A549 (cell line): Measurements from ENCODE around the gene BCAP29. TPM values are rescaled to one million over a fixed set of nuclear protein-coding genes. Genes with fewer than 3 reads are reported as not detected.
A peak's percentile ranks its signal among the peaks of the same experiment; 100 is the strongest.

Experiments used
- ATAC-seq, 2 experiments: fragments of 200-7000 bp in 1 of 2; fragments of >200 bp in 1 of 2; cut with Nextera tagmentation in 1 of 2; cut with Tn5 transposase in 1 of 2; 3 replicates each; pipeline versions ENCODE4 v1.8.0 to v1.9.1; 2018 to 2020; ENCODE audit warnings: mild to moderate bottlenecking in 1 of 2, moderate library complexity in 1 of 2
- CTCF ChIA-PET: fragments of 300-600 bp; sonication (Branson Sonifier 250); formaldehyde crosslinking; extraction: SDS; loops from one replicate; lab custom pipeline; 2021; ENCODE audit warnings: antibody characterized with exemption, inconsistent platforms; lab: Yijun Ruan, JAX
- POLR2A ChIA-PET: fragments of 350-600 bp; formaldehyde crosslinking; extraction: SDS; loops from one replicate; lab custom pipeline; 2021; ENCODE audit warnings: antibody characterized with exemption, inconsistent platforms; lab: Yijun Ruan, JAX
- DNase-seq, 2 experiments: peaks; one replicate each; pipeline versions ENCODE4 v3.0.0 to v3.0.0-alpha.2; 2011 to 2016; ENCODE audit warnings: low read depth in 1 of 2, low spot score in 1 of 2
- FAIRE-seq: peaks from 2 replicates; lab custom pipeline; 2011; peaks lifted over from hg19 to GRCh38; lab: Jason Lieb, UNC
- H3K27ac ChIP-seq, 2 experiments: fragments of >200 bp; sonication (Bioruptor Twin); formaldehyde crosslinking; 3 replicates each; pipeline ENCODE4 v1.5.1; 2016 to 2017
- H3K4me1 ChIP-seq: fragments of >200 bp; sonication (Bioruptor Twin); formaldehyde crosslinking; 3 replicates; pipeline ENCODE4 v1.6.1; 2016
- H3K4me2 ChIP-seq: fragments of >200 bp; sonication (Bioruptor Twin); formaldehyde crosslinking; 3 replicates; pipeline ENCODE4 v1.6.1; 2016
- H3K4me3 ChIP-seq: fragments of >200 bp; sonication (Bioruptor Twin); formaldehyde crosslinking; 3 replicates; pipeline ENCODE4 v1.5.1; 2016
- H3K9me3 ChIP-seq: fragments of >200 bp; sonication (Bioruptor Twin); formaldehyde crosslinking; 3 replicates; pipeline ENCODE4 v1.6.1; 2016
- ATOH8 ChIP-seq: fragments of 250-450 bp; sonication (Bioruptor Pico); IDR thresholded peaks from 2 replicates; pipeline ENCODE4 v1.5.0; 2020; ENCODE audit warnings: low read depth, mild to moderate bottlenecking, moderate library complexity
- BCL3 ChIP-seq: fragments of >200 bp; sonication (Bioruptor Twin); formaldehyde crosslinking; IDR thresholded peaks from 3 replicates; pipeline ENCODE4 v1.6.1; 2016
- BHLHE40 ChIP-seq: IDR thresholded peaks from 2 replicates; pipeline ENCODE4 v1.6.1; 2012; ENCODE audit warnings: low read depth, low read length, inconsistent platforms
- CHD4 ChIP-seq: fragments of 200-600 bp; sonication (generic); IDR thresholded peaks from 2 replicates; pipeline ENCODE4 v1.6.1; 2016; ENCODE audit warnings: antibody characterized with exemption, mild to moderate bottlenecking, borderline replicate concordance
- EHF ChIP-seq: fragments of 250-450 bp; sonication (Bioruptor Pico); IDR thresholded peaks from 2 replicates; pipeline ENCODE4 v1.5.0; 2020; ENCODE audit warnings: mild to moderate bottlenecking
- FOSL2 ChIP-seq, 2 experiments: fragments of 450-650 bp in 1 of 2; fragments of >200 bp in 1 of 2; sonication (Bioruptor Twin) in 1 of 2; formaldehyde crosslinking; IDR thresholded peaks; 2 replicates each; pipeline versions ENCODE4 v1.5.0 to v1.6.1; 2016 to 2020; ENCODE audit warnings: mild to moderate bottlenecking in 1 of 2, moderate library complexity in 1 of 2
- GATA3 ChIP-seq: IDR thresholded peaks from 2 replicates; pipeline ENCODE4 v1.6.1; 2012; ENCODE audit warnings: borderline replicate concordance
- HOXB13 ChIP-seq: fragments of 250-450 bp; sonication (Bioruptor Pico); IDR thresholded peaks from 2 replicates; pipeline ENCODE4 v1.5.0; 2020; ENCODE audit warnings: low read depth, mild to moderate bottlenecking, moderate library complexity
- NR3C1 ChIP-seq: fragments of >200 bp; sonication (Bioruptor Twin); formaldehyde crosslinking; IDR thresholded peaks from 3 replicates; pipeline ENCODE4 v1.6.1; 2017
- PBX3 ChIP-seq: IDR thresholded peaks from 2 replicates; pipeline ENCODE4 v1.6.1; 2012
- RCOR1 ChIP-seq: fragments of 150-350 bp; IDR thresholded peaks from 2 replicates; pipeline ENCODE4 v1.6.1; 2014; ENCODE audit warnings: antibody characterized with exemption, low read length, low read depth
- RFX5 ChIP-seq: fragments of 450-650 bp; IDR thresholded peaks from 2 replicates; pipeline ENCODE4 v1.7.1; 2014; ENCODE audit warnings: antibody characterized with exemption, mild to moderate bottlenecking, moderate library complexity
- RNF2 ChIP-seq: fragments of 200-600 bp; sonication (generic); IDR thresholded peaks from 2 replicates; pipeline ENCODE4 v1.6.1; 2016; ENCODE audit warnings: low read depth, mild to moderate bottlenecking, antibody characterized with exemption, moderate library complexity, borderline replicate concordance
- SMC3 ChIP-seq: fragments of >200 bp; sonication (Bioruptor Twin); formaldehyde crosslinking; IDR thresholded peaks from 3 replicates; pipeline ENCODE4 v1.6.1; 2018; ENCODE audit warnings: inconsistent platforms
- TFCP2L1 ChIP-seq: fragments of 250-450 bp; sonication (Bioruptor Pico); IDR thresholded peaks from 2 replicates; pipeline ENCODE4 v1.5.0; 2021; ENCODE audit warnings: mild to moderate bottlenecking
- USF2 ChIP-seq: fragments of 450-650 bp; IDR thresholded peaks from 2 replicates; pipeline ENCODE4 v1.6.1; 2014; ENCODE audit warnings: antibody characterized with exemption
- ZSCAN20 ChIP-seq: fragments of 250-450 bp; sonication (Bioruptor Pico); IDR thresholded peaks from 2 replicates; pipeline ENCODE4 v1.8.0; 2022; ENCODE audit warnings: mild to moderate bottlenecking, moderate library complexity
- WGBS: methylation state at CpG from one replicate; pipeline ENCODE4 v1.1.6; 2017; ENCODE audit errors: missing lambda C conversion rate; 5-methylcytosine and 5-hydroxymethylcytosine counted together
- polyA plus RNA-seq, 4 experiments: library from polyadenylated mRNA; depleted of rRNA in 3 of 4; stranded (reverse); fragments of >200 nt; fragmentation: RNase III in 1 of 4; extraction: RNeasy Plus Mini Kit Qiagen cat#74134 plus additional on column Dnase treatment in 1 of 4; gene quantifications; 2 replicates in 3 of 4; 3 replicates in 1 of 4; pipeline ENCODE4 v1.2.3, GENCODE V29; 2011 to 2017
- TF ChIP-seq, protein P1 (sequence below): IDR thresholded peaks from 2 replicates; pipeline ENCODE4 v1.6.1; 2012

The BCAP29 gene
- polyA plus RNA-seq, 2 of the 4 experiments (the other 2 are of a cell fraction), result 38.0 to 66.9 TPM

GRCh38 chr7:107563775-107564552 lies 16.1 kb upstream of the BCAP29 start, which contains the start of the genes COG5 and DUS4L (continued):
- TF ChIP-seq BCL3, result 0 out of 3 replicates have a peak, but pooled peaks have one; percentile 67
- TF ChIP-seq RFX5, result no peak
- 0 out of 3 replicates have a peak, but pooled peaks have one; percentile 17 for TF ChIP-seq SMC3
- TF ChIP-seq CHD4, result no peak
- TF ChIP-seq NR3C1, result no peak
- 0 out of 2 replicates have a peak, but pooled peaks have one; percentile 34 for TF ChIP-seq TFCP2L1
- TF ChIP-seq RCOR1, result no peak
- no peak for TF ChIP-seq ZSCAN20
- no peak for TF ChIP-seq RNF2
- TF ChIP-seq BHLHE40, result no peak; the same call in 1 of the 2 replicates
- TF ChIP-seq, protein P1, sequence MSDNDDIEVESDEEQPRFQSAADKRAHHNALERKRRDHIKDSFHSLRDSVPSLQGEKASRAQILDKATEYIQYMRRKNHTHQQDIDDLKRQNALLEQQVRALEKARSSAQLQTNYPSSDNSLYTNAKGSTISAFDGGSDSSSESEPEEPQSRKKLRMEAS, result peak; percentile 60
- TF ChIP-seq FOSL2 (IDR thresholded peaks at IDR 0.05), result no peak
- TF ChIP-seq FOSL2 (CRISPR knock-in tag; IDR thresholded peaks at IDR 0.05), result no peak
- TF ChIP-seq EHF (CRISPR knock-in tag), result no peak
- no peak for TF ChIP-seq PBX3
- TF ChIP-seq HOXB13, result no peak

DNA sequence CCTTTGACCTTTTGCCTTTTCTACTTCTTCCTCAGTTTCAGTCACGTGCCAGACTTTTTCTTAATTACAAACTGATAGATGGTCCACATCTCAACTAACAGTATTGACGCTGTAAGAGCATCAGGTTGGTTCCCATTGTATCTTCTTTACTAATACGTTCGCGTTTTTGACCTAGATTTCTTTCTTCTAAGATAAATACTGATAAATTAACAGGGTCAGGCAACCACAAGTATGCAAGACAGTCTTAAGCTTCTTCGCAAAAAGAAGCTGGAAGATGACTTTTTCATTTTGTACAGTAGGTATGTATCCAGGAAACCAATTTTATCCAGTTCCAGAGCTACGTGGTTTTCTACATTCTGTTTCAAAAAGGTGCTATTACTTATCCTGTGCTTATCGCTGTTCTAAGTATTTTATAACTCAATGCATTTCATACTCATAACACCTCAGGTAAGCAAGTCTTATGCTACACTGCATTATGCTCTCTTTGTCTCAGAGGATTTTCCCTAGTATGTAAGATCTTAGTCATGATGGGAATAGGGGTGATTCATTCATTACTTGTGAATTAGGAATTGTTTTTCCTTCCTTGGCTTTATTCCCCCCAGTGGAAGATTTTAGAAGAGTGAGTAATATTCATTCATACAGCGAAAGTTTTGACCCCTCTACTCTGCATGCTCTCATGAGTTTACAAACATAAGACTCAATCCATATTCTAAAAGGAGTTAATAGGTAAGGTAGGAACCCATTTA lies 15.3 kb upstream of the BCAP29 start:
- peaks cover 28% of the 10 kb centered on the region for H3K4me1 ChIP-seq
- peak overlapping the region; percentile 77 for H3K4me3 ChIP-seq
- TF ChIP-seq USF2, result peak; percentile 63
- TF ChIP-seq TFCP2L1, result no peak
- no peak for TF ChIP-seq FOSL2 (IDR thresholded peaks at IDR 0.05)
- peak; percentile 61; the same call in 1 of the 2 replicates for TF ChIP-seq FOSL2 (CRISPR knock-in tag; IDR thresholded peaks at IDR 0.05)
- TF ChIP-seq GATA3, result no peak
- TF ChIP-seq ATOH8 (CRISPR knock-in tag), result no peak
- no peak for FAIRE-seq
- no peaks in the 10 kb centered on the region for H3K9me3 ChIP-seq
- peak overlapping the region; percentile 90 to 92 for H3K27ac ChIP-seq
- peak in 1 of 2 experiments; percentile 19 for DNase-seq
- WGBS, result 35% methylated on average over 9 of the region's 9 CpGs
- CTCF ChIA-PET, result interaction anchor here (1.2 to 1.5 kb wide), 3 partner anchors 9 to 98 kb away, joined by 3 to 6 read pairs (median 5); no protein-coding TSS in a partner anchor
- ATAC-seq, result peak; percentile 10 to 20; a peak in 4 of 6 replicates
- POLR2A ChIA-PET, result interaction anchor here (1.2 to 2.5 kb wide), 4 partner anchors 9 to 396 kb away, joined by 3 to 16 read pairs (median 8); partner anchors contain the start of genes BCAP29, CBLL1 and HBP1
- H3K4me2 ChIP-seq, result peak overlapping the region; percentile 86
